ENCODE measurements around the gene DIDO1. TPM values are rescaled to one million over a fixed set of nuclear protein-coding genes. Genes with fewer than 3 reads are reported as not detected.

The DIDO1 gene
- total and polyA plus RNA-seq, 2 of the 13 experiments (the other 11 are each of a cell fraction or from before 2014, with no cell fraction given) = 75.0 to 75.1 TPM

GRCh38 chr20:62906647-62907375 lies 19.5 kb downstream of the DIDO1 start (continued):
- TF ChIP-seq, protein P1, sequence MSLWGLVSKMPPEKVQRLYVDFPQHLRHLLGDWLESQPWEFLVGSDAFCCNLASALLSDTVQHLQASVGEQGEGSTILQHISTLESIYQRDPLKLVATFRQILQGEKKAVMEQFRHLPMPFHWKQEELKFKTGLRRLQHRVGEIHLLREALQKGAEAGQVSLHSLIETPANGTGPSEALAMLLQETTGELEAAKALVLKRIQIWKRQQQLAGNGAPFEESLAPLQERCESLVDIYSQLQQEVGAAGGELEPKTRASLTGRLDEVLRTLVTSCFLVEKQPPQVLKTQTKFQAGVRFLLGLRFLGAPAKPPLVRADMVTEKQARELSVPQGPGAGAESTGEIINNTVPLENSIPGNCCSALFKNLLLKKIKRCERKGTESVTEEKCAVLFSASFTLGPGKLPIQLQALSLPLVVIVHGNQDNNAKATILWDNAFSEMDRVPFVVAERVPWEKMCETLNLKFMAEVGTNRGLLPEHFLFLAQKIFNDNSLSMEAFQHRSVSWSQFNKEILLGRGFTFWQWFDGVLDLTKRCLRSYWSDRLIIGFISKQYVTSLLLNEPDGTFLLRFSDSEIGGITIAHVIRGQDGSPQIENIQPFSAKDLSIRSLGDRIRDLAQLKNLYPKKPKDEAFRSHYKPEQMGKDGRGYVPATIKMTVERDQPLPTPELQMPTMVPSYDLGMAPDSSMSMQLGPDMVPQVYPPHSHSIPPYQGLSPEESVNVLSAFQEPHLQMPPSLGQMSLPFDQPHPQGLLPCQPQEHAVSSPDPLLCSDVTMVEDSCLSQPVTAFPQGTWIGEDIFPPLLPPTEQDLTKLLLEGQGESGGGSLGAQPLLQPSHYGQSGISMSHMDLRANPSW (CRISPR knock-in tag; IDR thresholded peaks at IDR 0.05; ENCODE audit: borderline replicate concordance) = no peak
- TF ChIP-seq ZNF280B (CRISPR knock-in tag; IDR thresholded peaks at IDR 0.05; ENCODE audit: borderline replicate concordance) (no peak), MAFK (conservative IDR thresholded peaks at IDR 0.05 in 1 of 2, IDR thresholded peaks at IDR 0.05 in 1 of 2; ENCODE audit: low read length in 2 of 2) (no peak), THAP7 (CRISPR knock-in tag; IDR thresholded peaks at IDR 0.05) (no peak), ZNF780A (CRISPR knock-in tag; IDR thresholded peaks at IDR 0.05) (no peak), ZNF10 (CRISPR knock-in tag; IDR thresholded peaks at IDR 0.05; ENCODE audit: borderline replicate concordance, low read depth) (no peak), MTA1 (CRISPR knock-in tag; IDR thresholded peaks at IDR 0.05; ENCODE audit: borderline replicate concordance) (0 out of 2 replicates have a peak, but pooled peaks have one; percentile 32), HOXA5 (CRISPR knock-in tag; IDR thresholded peaks at IDR 0.05) (no peak), JUN (CRISPR knock-in tag; IDR thresholded peaks at IDR 0.05) (no peak), ARNTL (CRISPR knock-in tag; IDR thresholded peaks at IDR 0.05) (no peak), U2AF1 (optimal IDR thresholded peaks at IDR 0.05; ENCODE audit: low read depth, low read length) (no peak), PTBP1 (IDR thresholded peaks at IDR 0.05; ENCODE audit: low read depth, low read length, poor library complexity, severe bottlenecking) (no peak), SKI (IDR thresholded peaks at IDR 0.05; ENCODE audit: partially characterized antibody) (no peak), LRRFIP1 (CRISPR knock-in tag; conservative IDR thresholded peaks at IDR 0.05) (no peak), MEIS1 (CRISPR knock-in tag; IDR thresholded peaks at IDR 0.05; ENCODE audit: borderline replicate concordance) (no peak), FOXK2 (IDR thresholded peaks at IDR 0.05) (no peak), FOSL1 (CRISPR knock-in tag; IDR thresholded peaks at IDR 0.05; ENCODE audit: borderline replicate concordance) (no peak), ZMYM3 (CRISPR knock-in tag; IDR thresholded peaks at IDR 0.05) (no peak)
- TF ChIP-seq, protein P2, sequence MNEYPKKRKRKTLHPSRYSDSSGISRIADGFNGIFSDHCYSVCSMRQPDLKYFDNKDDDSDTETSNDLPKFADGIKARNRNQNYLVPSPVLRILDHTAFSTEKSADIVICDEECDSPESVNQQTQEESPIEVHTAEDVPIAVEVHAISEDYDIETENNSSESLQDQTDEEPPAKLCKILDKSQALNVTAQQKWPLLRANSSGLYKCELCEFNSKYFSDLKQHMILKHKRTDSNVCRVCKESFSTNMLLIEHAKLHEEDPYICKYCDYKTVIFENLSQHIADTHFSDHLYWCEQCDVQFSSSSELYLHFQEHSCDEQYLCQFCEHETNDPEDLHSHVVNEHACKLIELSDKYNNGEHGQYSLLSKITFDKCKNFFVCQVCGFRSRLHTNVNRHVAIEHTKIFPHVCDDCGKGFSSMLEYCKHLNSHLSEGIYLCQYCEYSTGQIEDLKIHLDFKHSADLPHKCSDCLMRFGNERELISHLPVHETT (CRISPR knock-in tag; conservative IDR thresholded peaks at IDR 0.05) = no peak
- TF ChIP-seq, protein P3, sequence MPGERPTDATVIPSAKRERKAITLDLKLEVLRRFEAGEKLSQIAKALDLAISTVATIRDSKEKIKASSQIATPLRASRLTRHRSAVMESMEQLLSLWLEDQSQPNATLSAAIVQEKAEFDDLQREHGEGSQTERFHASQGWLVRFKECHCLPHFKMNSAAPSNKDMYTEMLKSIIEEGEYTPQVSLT (CRISPR knock-in tag; IDR thresholded peaks at IDR 0.05; ENCODE audit: borderline replicate concordance, low read depth) = no peak

All from HepG2 (cell line).